ENCODE measurements around the gene ANAPC4. TPM values are rescaled to one million over a fixed set of nuclear protein-coding genes. Genes with fewer than 3 reads are reported as not detected.

The ANAPC4 gene
- total RNA-seq, 4 donors from 2014 or later: 16.9 to 72.1 (median 21.1) TPM

GRCh38 chr4:25403699-25404098 is 26.6 kb downstream of the ANAPC4 start:
- TF ChIP-seq CTCF (IDR thresholded peaks at IDR 0.05) (no peak), POLR2A (IDR thresholded peaks at IDR 0.05) (no peak), POLR2AphosphoS5 (IDR thresholded peaks at IDR 0.05) (no peak), EP300 (IDR thresholded peaks at IDR 0.05) (no peak)
- Histone ChIP-seq H3K27ac (no peak overlapping the region), H3K27me3 (no peaks in the 10 kb centered on the region), H3K9me3 (no peaks in the 10 kb centered on the region), H3K4me1 (no peaks in the 10 kb centered on the region), H3K36me3 (peaks cover 90% of the 10 kb centered on the region), H3K4me3 (no peak overlapping the region)
- no peak for DNase-seq (ENCODE audit: low spot score in 2 of 2)

GRCh38 chr4:25405453-25405852 is 28.4 kb downstream of the ANAPC4 start:
- Histone ChIP-seq H3K36me3 (peaks cover 94% of the 10 kb centered on the region), H3K9me3 (no peaks in the 10 kb centered on the region), H3K4me1 (no peaks in the 10 kb centered on the region), H3K4me3 (no peak overlapping the region), H3K27ac (no peak overlapping the region), H3K27me3 (no peaks in the 10 kb centered on the region)
- TF ChIP-seq POLR2A (IDR thresholded peaks at IDR 0.05): no peak
- no peak for TF ChIP-seq POLR2AphosphoS5 (IDR thresholded peaks at IDR 0.05)
- TF ChIP-seq EP300 (IDR thresholded peaks at IDR 0.05): no peak
- TF ChIP-seq CTCF (IDR thresholded peaks at IDR 0.05): no peak
- no peak for DNase-seq (ENCODE audit: low spot score in 2 of 2)
- 75% methylated on average over 2 of the region's 2 CpGs for WGBS

- H3K4me1 ChIP-seq: no peaks in the 10 kb centered on the region
- no peak overlapping the region for H3K27ac ChIP-seq
- TF ChIP-seq POLR2A (IDR thresholded peaks at IDR 0.05) (no peak), CTCF (IDR thresholded peaks at IDR 0.05) (no peak), POLR2AphosphoS5 (IDR thresholded peaks at IDR 0.05) (no peak), EP300 (IDR thresholded peaks at IDR 0.05) (no peak)
- WGBS: 95% methylated on average over 5 of the region's 5 CpGs
- H3K4me3 ChIP-seq: no peak overlapping the region
- H3K27me3 ChIP-seq: no peaks in the 10 kb centered on the region
- no peaks in the 10 kb centered on the region for H3K9me3 ChIP-seq
- DNase-seq (ENCODE audit: low spot score in 2 of 2): no peak
- peaks cover 94% of the 10 kb centered on the region for H3K36me3 ChIP-seq
Measured at GRCh38 chr4:25406081-25406692, 29.1 kb downstream of the ANAPC4 start.

- Histone ChIP-seq H3K27me3 (no peaks in the 10 kb centered on the region), H3K9me3 (no peaks in the 10 kb centered on the region), H3K27ac (no peak overlapping the region), H3K4me1 (no peaks in the 10 kb centered on the region), H3K36me3 (peaks cover 91% of the 10 kb centered on the region), H3K4me3 (no peak overlapping the region)
- no peak for DNase-seq (ENCODE audit: low spot score in 2 of 2)
- 84% methylated on average over 4 of the region's 4 CpGs for WGBS
- TF ChIP-seq CTCF (IDR thresholded peaks at IDR 0.05) (no peak), POLR2AphosphoS5 (IDR thresholded peaks at IDR 0.05) (no peak), POLR2A (IDR thresholded peaks at IDR 0.05) (no peak), EP300 (IDR thresholded peaks at IDR 0.05) (no peak)
Measured at GRCh38 chr4:25410820-25411529, 33.9 kb downstream of the ANAPC4 start.

- H3K36me3 ChIP-seq: peaks cover 92% of the 10 kb centered on the region
- 78% methylated on average over 3 of the region's 3 CpGs for WGBS
- DNase-seq (ENCODE audit: low spot score in 2 of 2): no peak
- no peak overlapping the region for H3K27ac ChIP-seq
- TF ChIP-seq POLR2AphosphoS5 (IDR thresholded peaks at IDR 0.05) (no peak), POLR2A (IDR thresholded peaks at IDR 0.05) (no peak), EP300 (IDR thresholded peaks at IDR 0.05) (no peak), CTCF (IDR thresholded peaks at IDR 0.05) (no peak)
- H3K4me3 ChIP-seq: no peak overlapping the region
- H3K9me3 ChIP-seq: no peaks in the 10 kb centered on the region
- no peaks in the 10 kb centered on the region for H3K4me1 ChIP-seq
- H3K27me3 ChIP-seq: no peaks in the 10 kb centered on the region
Measured at GRCh38 chr4:25413261-25413660, 36.2 kb downstream of the ANAPC4 start.
